ENCODE data around the gene CCDC148.

DNA sequence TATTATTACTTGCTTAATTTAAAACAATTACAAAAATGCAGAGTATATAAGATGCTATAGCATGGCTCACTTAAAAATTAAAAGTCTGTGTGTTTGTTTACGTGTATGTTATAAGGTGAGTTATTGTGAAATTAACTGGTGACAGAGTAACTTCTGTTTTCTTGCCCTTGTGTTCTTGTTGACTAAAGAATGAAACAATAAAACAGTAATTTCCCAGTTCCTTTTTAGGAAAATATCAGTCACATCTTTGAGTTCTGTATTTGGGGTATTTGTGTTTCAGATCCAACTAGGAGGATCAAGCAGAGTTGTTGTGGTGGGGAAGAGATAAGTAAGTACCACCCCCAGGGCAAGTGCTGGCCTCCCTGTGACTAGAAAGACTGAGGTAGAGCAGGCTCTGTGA is 143.6 kb downstream of the CCDC148 start:
- TF ChIP-seq, protein P1, sequence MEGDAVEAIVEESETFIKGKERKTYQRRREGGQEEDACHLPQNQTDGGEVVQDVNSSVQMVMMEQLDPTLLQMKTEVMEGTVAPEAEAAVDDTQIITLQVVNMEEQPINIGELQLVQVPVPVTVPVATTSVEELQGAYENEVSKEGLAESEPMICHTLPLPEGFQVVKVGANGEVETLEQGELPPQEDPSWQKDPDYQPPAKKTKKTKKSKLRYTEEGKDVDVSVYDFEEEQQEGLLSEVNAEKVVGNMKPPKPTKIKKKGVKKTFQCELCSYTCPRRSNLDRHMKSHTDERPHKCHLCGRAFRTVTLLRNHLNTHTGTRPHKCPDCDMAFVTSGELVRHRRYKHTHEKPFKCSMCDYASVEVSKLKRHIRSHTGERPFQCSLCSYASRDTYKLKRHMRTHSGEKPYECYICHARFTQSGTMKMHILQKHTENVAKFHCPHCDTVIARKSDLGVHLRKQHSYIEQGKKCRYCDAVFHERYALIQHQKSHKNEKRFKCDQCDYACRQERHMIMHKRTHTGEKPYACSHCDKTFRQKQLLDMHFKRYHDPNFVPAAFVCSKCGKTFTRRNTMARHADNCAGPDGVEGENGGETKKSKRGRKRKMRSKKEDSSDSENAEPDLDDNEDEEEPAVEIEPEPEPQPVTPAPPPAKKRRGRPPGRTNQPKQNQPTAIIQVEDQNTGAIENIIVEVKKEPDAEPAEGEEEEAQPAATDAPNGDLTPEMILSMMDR (conservative IDR thresholded peaks at IDR 0.05; ENCODE audit: low read depth in 2 of 2) = no peak
- no peak for TF ChIP-seq EZH2 (IDR thresholded peaks at IDR 0.05; ENCODE audit: low read depth, unreplicated experiment)
- no peak for TF ChIP-seq POLR2AphosphoS5 (IDR thresholded peaks at IDR 0.05; ENCODE audit: low read depth)
- TF ChIP-seq, protein P2, sequence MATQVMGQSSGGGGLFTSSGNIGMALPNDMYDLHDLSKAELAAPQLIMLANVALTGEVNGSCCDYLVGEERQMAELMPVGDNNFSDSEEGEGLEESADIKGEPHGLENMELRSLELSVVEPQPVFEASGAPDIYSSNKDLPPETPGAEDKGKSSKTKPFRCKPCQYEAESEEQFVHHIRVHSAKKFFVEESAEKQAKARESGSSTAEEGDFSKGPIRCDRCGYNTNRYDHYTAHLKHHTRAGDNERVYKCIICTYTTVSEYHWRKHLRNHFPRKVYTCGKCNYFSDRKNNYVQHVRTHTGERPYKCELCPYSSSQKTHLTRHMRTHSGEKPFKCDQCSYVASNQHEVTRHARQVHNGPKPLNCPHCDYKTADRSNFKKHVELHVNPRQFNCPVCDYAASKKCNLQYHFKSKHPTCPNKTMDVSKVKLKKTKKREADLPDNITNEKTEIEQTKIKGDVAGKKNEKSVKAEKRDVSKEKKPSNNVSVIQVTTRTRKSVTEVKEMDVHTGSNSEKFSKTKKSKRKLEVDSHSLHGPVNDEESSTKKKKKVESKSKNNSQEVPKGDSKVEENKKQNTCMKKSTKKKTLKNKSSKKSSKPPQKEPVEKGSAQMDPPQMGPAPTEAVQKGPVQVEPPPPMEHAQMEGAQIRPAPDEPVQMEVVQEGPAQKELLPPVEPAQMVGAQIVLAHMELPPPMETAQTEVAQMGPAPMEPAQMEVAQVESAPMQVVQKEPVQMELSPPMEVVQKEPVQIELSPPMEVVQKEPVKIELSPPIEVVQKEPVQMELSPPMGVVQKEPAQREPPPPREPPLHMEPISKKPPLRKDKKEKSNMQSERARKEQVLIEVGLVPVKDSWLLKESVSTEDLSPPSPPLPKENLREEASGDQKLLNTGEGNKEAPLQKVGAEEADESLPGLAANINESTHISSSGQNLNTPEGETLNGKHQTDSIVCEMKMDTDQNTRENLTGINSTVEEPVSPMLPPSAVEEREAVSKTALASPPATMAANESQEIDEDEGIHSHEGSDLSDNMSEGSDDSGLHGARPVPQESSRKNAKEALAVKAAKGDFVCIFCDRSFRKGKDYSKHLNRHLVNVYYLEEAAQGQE (IDR thresholded peaks at IDR 0.05; ENCODE audit: unreplicated experiment) = no peak
- no peak for TF ChIP-seq STAT1 (IDR thresholded peaks at IDR 0.05; ENCODE audit: unreplicated experiment)
- TF ChIP-seq EZH2phosphoT487 (IDR thresholded peaks at IDR 0.05; ENCODE audit: unreplicated experiment) = no peak
- TF ChIP-seq JUNB (IDR thresholded peaks at IDR 0.05; ENCODE audit: unreplicated experiment) = no peak
- TF ChIP-seq CREB1 (CRISPR knock-in tag; IDR thresholded peaks at IDR 0.05; ENCODE audit: low read depth) = no peak
- TF ChIP-seq NANOG (IDR thresholded peaks at IDR 0.05; ENCODE audit: borderline replicate concordance) = no peak
- TF ChIP-seq, protein P3, sequence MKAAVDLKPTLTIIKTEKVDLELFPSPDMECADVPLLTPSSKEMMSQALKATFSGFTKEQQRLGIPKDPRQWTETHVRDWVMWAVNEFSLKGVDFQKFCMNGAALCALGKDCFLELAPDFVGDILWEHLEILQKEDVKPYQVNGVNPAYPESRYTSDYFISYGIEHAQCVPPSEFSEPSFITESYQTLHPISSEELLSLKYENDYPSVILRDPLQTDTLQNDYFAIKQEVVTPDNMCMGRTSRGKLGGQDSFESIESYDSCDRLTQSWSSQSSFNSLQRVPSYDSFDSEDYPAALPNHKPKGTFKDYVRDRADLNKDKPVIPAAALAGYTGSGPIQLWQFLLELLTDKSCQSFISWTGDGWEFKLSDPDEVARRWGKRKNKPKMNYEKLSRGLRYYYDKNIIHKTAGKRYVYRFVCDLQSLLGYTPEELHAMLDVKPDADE (IDR thresholded peaks at IDR 0.05) = no peak

Measured in GM23338 (cell line).